HEK293 (cell line): ENCODE data around the gene CSGALNACT2.
A peak's percentile ranks its signal among the peaks of the same experiment; 100 is the strongest.

Source experiments
- KLF7 ChIP-seq: fragments of 450-650 bp; formaldehyde crosslinking; IDR thresholded peaks from 2 replicates; pipeline ENCODE4 v1.5.1; 2016; ENCODE audit warnings: missing biosample characterization, missing genetic modification characterization, borderline replicate concordance
- MZF1 ChIP-seq: fragments of 450-650 bp; formaldehyde crosslinking; IDR thresholded peaks from 2 replicates; pipeline ENCODE4 v1.5.1; 2017; ENCODE audit warnings: missing biosample characterization, missing genetic modification characterization, borderline replicate concordance
- SP2 ChIP-seq: fragments of 450-650 bp; formaldehyde crosslinking; IDR thresholded peaks from 2 replicates; pipeline ENCODE4 v1.5.1; 2016; ENCODE audit warnings: missing biosample characterization, missing genetic modification characterization
- ZBTB17 ChIP-seq: fragments of 450-650 bp; formaldehyde crosslinking; IDR thresholded peaks from 2 replicates; pipeline ENCODE4 v1.5.1; 2016; ENCODE audit warnings: missing biosample characterization, missing genetic modification characterization
- ZNF133 ChIP-seq: fragments of 450-650 bp; formaldehyde crosslinking; IDR thresholded peaks from 2 replicates; pipeline ENCODE4 v1.5.1; 2016; ENCODE audit warnings: missing biosample characterization, missing genetic modification characterization
- ZNF146 ChIP-seq: fragments of 450-650 bp; formaldehyde crosslinking; IDR thresholded peaks from 2 replicates; pipeline ENCODE4 v1.5.1; 2016; ENCODE audit warnings: missing biosample characterization, missing genetic modification characterization
- ZNF155 ChIP-seq: fragments of 450-650 bp; formaldehyde crosslinking; IDR thresholded peaks from 2 replicates; pipeline ENCODE4 v1.5.1; 2016; ENCODE audit warnings: missing biosample characterization, missing genetic modification characterization
- ZNF157 ChIP-seq: fragments of 450-650 bp; formaldehyde crosslinking; IDR thresholded peaks from 2 replicates; pipeline ENCODE4 v1.5.1; 2016; ENCODE audit warnings: missing biosample characterization, missing genetic modification characterization
- ZNF19 ChIP-seq: fragments of 450-650 bp; formaldehyde crosslinking; IDR thresholded peaks from 2 replicates; pipeline ENCODE4; 2016; ENCODE audit warnings: missing biosample characterization, missing genetic modification characterization, low read depth
- ZNF214 ChIP-seq: fragments of 450-650 bp; formaldehyde crosslinking; IDR thresholded peaks from 2 replicates; pipeline ENCODE4 v1.5.1; 2017; ENCODE audit warnings: missing biosample characterization, mild to moderate bottlenecking, missing genetic modification characterization, borderline replicate concordance
- ZNF324 ChIP-seq: fragments of 450-650 bp; formaldehyde crosslinking; IDR thresholded peaks from 2 replicates; pipeline ENCODE4 v1.5.1; 2016; ENCODE audit warnings: missing biosample characterization, missing genetic modification characterization
- ZNF350 ChIP-seq: fragments of 450-650 bp; formaldehyde crosslinking; IDR thresholded peaks from 2 replicates; pipeline ENCODE4 v1.5.0; 2017; ENCODE audit warnings: missing biosample characterization, mild to moderate bottlenecking, missing genetic modification characterization
- ZNF501 ChIP-seq: fragments of 450-650 bp; formaldehyde crosslinking; IDR thresholded peaks from 2 replicates; pipeline ENCODE4 v1.5.1; 2016; ENCODE audit warnings: missing biosample characterization, missing genetic modification characterization
- ZNF510 ChIP-seq: fragments of 450-650 bp; formaldehyde crosslinking; IDR thresholded peaks from 2 replicates; pipeline ENCODE4 v1.5.1; 2018; ENCODE audit warnings: mild to moderate bottlenecking, missing genetic modification characterization, missing biosample characterization; ENCODE audit not compliant: insufficient replicate concordance
- ZNF555 ChIP-seq: fragments of 450-650 bp; formaldehyde crosslinking; conservative IDR thresholded peaks from 2 replicates; pipeline ENCODE4 v1.5.1; 2017; ENCODE audit warnings: missing biosample characterization, mild to moderate bottlenecking, missing genetic modification characterization, inconsistent platforms
- ZNF571 ChIP-seq: fragments of 450-650 bp; formaldehyde crosslinking; IDR thresholded peaks from 2 replicates; pipeline ENCODE4 v1.5.0; 2017; ENCODE audit warnings: missing biosample characterization, missing genetic modification characterization
- ZNF701 ChIP-seq: fragments of 450-650 bp; formaldehyde crosslinking; IDR thresholded peaks from 2 replicates; pipeline ENCODE4 v1.5.1; 2016; ENCODE audit warnings: missing biosample characterization, missing genetic modification characterization
- ZNF768 ChIP-seq: fragments of 450-650 bp; formaldehyde crosslinking; IDR thresholded peaks from 2 replicates; pipeline ENCODE4 v1.5.1; 2018; ENCODE audit warnings: missing biosample characterization, mild to moderate bottlenecking, missing genetic modification characterization
- ZSCAN30 ChIP-seq: fragments of 450-650 bp; IDR thresholded peaks from 2 replicates; pipeline ENCODE4 v1.5.1; 2018; ENCODE audit warnings: missing biosample characterization, mild to moderate bottlenecking, missing genetic modification characterization, moderate library complexity
- TF ChIP-seq, protein P1 (sequence below): fragments of 450-650 bp; formaldehyde crosslinking; IDR thresholded peaks from 2 replicates; pipeline ENCODE4 v1.5.1; 2017; ENCODE audit warnings: missing biosample characterization, missing genetic modification characterization
- TF ChIP-seq, protein P2 (sequence below): fragments of 450-650 bp; formaldehyde crosslinking; IDR thresholded peaks from 2 replicates; pipeline ENCODE4 v1.5.1; 2016; ENCODE audit warnings: missing biosample characterization, missing genetic modification characterization, borderline replicate concordance
- TF ChIP-seq, protein P3 (sequence below): fragments of 450-650 bp; formaldehyde crosslinking; IDR thresholded peaks from 2 replicates; pipeline ENCODE4 v1.5.1; 2016; ENCODE audit warnings: missing biosample characterization, missing genetic modification characterization
- TF ChIP-seq, protein P4 (sequence below): IDR thresholded peaks from 2 replicates; pipeline ENCODE4 v1.6.1; 2011; ENCODE audit warnings: mild to moderate bottlenecking, low read depth, low read length, borderline replicate concordance
- TF ChIP-seq, protein P5 (sequence below): fragments of 450-650 bp; formaldehyde crosslinking; IDR thresholded peaks from 2 replicates; pipeline ENCODE4 v1.5.1; 2017; ENCODE audit warnings: missing biosample characterization, missing genetic modification characterization
- TF ChIP-seq, protein P6 (sequence below): fragments of 450-650 bp; formaldehyde crosslinking; IDR thresholded peaks from 2 replicates; pipeline ENCODE4 v1.5.1; 2016; ENCODE audit warnings: missing biosample characterization, missing genetic modification characterization
- TF ChIP-seq, protein P7 (sequence below): fragments of 450-650 bp; formaldehyde crosslinking; IDR thresholded peaks from 2 replicates; pipeline ENCODE4 v1.5.1; 2016; ENCODE audit warnings: missing biosample characterization, missing genetic modification characterization

The CSGALNACT2 gene

DNA sequence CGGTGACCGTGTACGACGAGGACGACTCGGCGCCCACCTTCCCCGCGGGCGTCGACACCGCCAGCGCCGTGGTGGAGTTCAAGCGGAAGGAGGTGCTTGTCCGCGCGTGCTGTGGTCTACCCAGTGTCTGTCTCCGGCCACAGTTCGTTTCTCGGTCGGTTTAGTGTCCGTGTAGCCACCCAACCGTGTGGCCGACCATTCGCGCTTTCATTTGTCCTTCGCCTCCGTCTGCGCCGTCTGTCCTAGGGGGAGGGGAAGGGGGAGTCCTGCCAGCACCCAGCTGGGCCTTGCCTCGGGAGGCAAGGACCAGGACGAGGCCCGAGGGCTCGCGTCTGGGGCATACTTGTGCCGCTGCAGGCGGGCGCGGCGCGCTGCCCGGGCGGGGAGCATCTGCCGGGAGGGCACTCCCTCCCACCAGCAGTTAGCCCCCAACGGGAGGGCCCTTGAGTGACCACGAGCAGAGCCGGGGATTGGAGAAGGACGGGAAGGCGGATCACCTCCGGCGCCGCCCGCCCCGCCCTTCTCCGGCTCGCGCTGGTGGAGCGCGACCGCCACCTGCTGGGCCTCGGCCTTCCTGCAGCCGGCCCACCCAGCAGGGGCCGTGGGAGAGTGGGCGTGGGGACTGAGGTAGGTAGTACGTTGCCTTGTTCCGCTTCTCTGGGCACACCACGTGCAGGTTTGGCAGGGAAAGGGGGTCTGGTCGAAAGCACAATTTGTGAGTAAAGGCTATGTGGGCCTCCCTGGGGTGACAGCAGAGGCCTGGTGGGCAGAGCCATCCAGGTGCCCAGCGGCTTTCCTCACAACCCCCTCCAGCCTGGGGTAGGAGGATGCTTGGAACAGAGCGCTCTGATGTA, 32.9 kb upstream of the CSGALNACT2 start (continued):
- TF ChIP-seq, protein P1, sequence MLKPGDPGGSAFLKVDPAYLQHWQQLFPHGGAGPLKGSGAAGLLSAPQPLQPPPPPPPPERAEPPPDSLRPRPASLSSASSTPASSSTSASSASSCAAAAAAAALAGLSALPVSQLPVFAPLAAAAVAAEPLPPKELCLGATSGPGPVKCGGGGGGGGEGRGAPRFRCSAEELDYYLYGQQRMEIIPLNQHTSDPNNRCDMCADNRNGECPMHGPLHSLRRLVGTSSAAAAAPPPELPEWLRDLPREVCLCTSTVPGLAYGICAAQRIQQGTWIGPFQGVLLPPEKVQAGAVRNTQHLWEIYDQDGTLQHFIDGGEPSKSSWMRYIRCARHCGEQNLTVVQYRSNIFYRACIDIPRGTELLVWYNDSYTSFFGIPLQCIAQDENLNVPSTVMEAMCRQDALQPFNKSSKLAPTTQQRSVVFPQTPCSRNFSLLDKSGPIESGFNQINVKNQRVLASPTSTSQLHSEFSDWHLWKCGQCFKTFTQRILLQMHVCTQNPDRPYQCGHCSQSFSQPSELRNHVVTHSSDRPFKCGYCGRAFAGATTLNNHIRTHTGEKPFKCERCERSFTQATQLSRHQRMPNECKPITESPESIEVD (tag by site-specific recombination), result no peak
- TF ChIP-seq ZNF555 (tag by site-specific recombination) (no peak), ZSCAN30 (tag by site-specific recombination) (0 out of 2 replicates have a peak, but pooled peaks have one; percentile 24), ZNF350 (tag by site-specific recombination) (peak; percentile 84; the same call in 1 of the 2 replicates), ZNF768 (tag by site-specific recombination) (no peak), ZNF701 (tag by site-specific recombination) (no peak), ZNF501 (tag by site-specific recombination) (no peak; the same call in 1 of the 2 replicates), ZNF155 (tag by site-specific recombination) (no peak), ZNF324 (tag by site-specific recombination) (peak; percentile 48; the same call in 1 of the 2 replicates), MZF1 (tag by site-specific recombination) (no peak), ZNF133 (no peak), ZBTB17 (tag by site-specific recombination) (peak; percentile 46; the same call in 1 of the 2 replicates), ZNF19 (tag by site-specific recombination) (no peak), ZNF214 (no peak), ZNF510 (tag by site-specific recombination) (no peak), SP2 (peak; percentile 80), ZNF146 (tag by site-specific recombination) (no peak), ZNF571 (no peak), ZNF157 (tag by site-specific recombination) (no peak), KLF7 (peak; percentile 89)
- TF ChIP-seq, protein P2, sequence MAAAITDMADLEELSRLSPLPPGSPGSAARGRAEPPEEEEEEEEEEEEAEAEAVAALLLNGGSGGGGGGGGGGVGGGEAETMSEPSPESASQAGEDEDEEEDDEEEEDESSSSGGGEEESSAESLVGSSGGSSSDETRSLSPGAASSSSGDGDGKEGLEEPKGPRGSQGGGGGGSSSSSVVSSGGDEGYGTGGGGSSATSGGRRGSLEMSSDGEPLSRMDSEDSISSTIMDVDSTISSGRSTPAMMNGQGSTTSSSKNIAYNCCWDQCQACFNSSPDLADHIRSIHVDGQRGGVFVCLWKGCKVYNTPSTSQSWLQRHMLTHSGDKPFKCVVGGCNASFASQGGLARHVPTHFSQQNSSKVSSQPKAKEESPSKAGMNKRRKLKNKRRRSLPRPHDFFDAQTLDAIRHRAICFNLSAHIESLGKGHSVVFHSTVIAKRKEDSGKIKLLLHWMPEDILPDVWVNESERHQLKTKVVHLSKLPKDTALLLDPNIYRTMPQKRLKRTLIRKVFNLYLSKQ (tag by site-specific recombination), result no peak
- TF ChIP-seq, protein P3, sequence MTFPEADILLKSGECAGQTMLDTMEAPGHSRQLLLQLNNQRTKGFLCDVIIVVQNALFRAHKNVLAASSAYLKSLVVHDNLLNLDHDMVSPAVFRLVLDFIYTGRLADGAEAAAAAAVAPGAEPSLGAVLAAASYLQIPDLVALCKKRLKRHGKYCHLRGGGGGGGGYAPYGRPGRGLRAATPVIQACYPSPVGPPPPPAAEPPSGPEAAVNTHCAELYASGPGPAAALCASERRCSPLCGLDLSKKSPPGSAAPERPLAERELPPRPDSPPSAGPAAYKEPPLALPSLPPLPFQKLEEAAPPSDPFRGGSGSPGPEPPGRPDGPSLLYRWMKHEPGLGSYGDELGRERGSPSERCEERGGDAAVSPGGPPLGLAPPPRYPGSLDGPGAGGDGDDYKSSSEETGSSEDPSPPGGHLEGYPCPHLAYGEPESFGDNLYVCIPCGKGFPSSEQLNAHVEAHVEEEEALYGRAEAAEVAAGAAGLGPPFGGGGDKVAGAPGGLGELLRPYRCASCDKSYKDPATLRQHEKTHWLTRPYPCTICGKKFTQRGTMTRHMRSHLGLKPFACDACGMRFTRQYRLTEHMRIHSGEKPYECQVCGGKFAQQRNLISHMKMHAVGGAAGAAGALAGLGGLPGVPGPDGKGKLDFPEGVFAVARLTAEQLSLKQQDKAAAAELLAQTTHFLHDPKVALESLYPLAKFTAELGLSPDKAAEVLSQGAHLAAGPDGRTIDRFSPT (tag by site-specific recombination), result peak; percentile 54; the same call in 1 of the 2 replicates
- TF ChIP-seq, protein P4, sequence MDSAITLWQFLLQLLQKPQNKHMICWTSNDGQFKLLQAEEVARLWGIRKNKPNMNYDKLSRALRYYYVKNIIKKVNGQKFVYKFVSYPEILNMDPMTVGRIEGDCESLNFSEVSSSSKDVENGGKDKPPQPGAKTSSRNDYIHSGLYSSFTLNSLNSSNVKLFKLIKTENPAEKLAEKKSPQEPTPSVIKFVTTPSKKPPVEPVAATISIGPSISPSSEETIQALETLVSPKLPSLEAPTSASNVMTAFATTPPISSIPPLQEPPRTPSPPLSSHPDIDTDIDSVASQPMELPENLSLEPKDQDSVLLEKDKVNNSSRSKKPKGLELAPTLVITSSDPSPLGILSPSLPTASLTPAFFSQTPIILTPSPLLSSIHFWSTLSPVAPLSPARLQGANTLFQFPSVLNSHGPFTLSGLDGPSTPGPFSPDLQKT, result no peak
- TF ChIP-seq, protein P5, sequence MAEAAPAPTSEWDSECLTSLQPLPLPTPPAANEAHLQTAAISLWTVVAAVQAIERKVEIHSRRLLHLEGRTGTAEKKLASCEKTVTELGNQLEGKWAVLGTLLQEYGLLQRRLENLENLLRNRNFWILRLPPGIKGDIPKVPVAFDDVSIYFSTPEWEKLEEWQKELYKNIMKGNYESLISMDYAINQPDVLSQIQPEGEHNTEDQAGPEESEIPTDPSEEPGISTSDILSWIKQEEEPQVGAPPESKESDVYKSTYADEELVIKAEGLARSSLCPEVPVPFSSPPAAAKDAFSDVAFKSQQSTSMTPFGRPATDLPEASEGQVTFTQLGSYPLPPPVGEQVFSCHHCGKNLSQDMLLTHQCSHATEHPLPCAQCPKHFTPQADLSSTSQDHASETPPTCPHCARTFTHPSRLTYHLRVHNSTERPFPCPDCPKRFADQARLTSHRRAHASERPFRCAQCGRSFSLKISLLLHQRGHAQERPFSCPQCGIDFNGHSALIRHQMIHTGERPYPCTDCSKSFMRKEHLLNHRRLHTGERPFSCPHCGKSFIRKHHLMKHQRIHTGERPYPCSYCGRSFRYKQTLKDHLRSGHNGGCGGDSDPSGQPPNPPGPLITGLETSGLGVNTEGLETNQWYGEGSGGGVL, result no peak
- TF ChIP-seq, protein P6, sequence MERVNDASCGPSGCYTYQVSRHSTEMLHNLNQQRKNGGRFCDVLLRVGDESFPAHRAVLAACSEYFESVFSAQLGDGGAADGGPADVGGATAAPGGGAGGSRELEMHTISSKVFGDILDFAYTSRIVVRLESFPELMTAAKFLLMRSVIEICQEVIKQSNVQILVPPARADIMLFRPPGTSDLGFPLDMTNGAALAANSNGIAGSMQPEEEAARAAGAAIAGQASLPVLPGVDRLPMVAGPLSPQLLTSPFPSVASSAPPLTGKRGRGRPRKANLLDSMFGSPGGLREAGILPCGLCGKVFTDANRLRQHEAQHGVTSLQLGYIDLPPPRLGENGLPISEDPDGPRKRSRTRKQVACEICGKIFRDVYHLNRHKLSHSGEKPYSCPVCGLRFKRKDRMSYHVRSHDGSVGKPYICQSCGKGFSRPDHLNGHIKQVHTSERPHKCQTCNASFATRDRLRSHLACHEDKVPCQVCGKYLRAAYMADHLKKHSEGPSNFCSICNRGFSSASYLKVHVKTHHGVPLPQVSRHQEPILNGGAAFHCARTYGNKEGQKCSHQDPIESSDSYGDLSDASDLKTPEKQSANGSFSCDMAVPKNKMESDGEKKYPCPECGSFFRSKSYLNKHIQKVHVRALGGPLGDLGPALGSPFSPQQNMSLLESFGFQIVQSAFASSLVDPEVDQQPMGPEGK, result peak; percentile 88
- TF ChIP-seq, protein P7, sequence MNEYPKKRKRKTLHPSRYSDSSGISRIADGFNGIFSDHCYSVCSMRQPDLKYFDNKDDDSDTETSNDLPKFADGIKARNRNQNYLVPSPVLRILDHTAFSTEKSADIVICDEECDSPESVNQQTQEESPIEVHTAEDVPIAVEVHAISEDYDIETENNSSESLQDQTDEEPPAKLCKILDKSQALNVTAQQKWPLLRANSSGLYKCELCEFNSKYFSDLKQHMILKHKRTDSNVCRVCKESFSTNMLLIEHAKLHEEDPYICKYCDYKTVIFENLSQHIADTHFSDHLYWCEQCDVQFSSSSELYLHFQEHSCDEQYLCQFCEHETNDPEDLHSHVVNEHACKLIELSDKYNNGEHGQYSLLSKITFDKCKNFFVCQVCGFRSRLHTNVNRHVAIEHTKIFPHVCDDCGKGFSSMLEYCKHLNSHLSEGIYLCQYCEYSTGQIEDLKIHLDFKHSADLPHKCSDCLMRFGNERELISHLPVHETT (tag by site-specific recombination), result peak; percentile 15; the same call in 1 of the 2 replicates
